Stimulated activated naive CD8-positive, alpha-beta T cell treated with anti-CD3 and anti-CD28 coated beads, Interleukin-15, Interleukin-2, amounts not matched to agents 100 ng/mL and 50 ng/mL, for 24 hours (primary cell): ENCODE results near the gene FAM184A.

Experiments
- H3K27ac Mint-ChIP-seq: one replicate; pipeline ENCODE4 v1.8.0; 2021; ENCODE audit warnings: mild to moderate bottlenecking, mixed read lengths
- H3K27me3 Mint-ChIP-seq: one replicate; pipeline ENCODE4 v1.8.0; 2021; ENCODE audit warnings: mixed read lengths
- H3K36me3 Mint-ChIP-seq: one replicate; pipeline ENCODE4 v1.8.0; 2021; ENCODE audit warnings: low read depth, mixed read lengths
- H3K4me1 Mint-ChIP-seq: one replicate; pipeline ENCODE4 v1.8.0; 2021; ENCODE audit warnings: low read depth, mixed read lengths
- H3K4me3 Mint-ChIP-seq: one replicate; pipeline ENCODE4 v1.8.0; 2021; ENCODE audit warnings: mild to moderate bottlenecking, mixed read lengths
- H3K9me3 Mint-ChIP-seq: one replicate; pipeline ENCODE4 v1.8.0; 2021; ENCODE audit warnings: mixed read lengths

FAM184A gene

GRCh38 chr6:119076173-119076572 is 2.3 kb downstream of the FAM184A start:
- Mint-ChIP-seq H3K9me3 (no peaks in the 10 kb centered on the region), H3K27ac (peak overlapping the region; percentile 88), H3K4me1 (peaks cover 41% of the 10 kb centered on the region), H3K36me3 (no peaks in the 10 kb centered on the region), H3K4me3 (peak overlapping the region; percentile 83), H3K27me3 (peaks cover 26% of the 10 kb centered on the region)

DNA sequence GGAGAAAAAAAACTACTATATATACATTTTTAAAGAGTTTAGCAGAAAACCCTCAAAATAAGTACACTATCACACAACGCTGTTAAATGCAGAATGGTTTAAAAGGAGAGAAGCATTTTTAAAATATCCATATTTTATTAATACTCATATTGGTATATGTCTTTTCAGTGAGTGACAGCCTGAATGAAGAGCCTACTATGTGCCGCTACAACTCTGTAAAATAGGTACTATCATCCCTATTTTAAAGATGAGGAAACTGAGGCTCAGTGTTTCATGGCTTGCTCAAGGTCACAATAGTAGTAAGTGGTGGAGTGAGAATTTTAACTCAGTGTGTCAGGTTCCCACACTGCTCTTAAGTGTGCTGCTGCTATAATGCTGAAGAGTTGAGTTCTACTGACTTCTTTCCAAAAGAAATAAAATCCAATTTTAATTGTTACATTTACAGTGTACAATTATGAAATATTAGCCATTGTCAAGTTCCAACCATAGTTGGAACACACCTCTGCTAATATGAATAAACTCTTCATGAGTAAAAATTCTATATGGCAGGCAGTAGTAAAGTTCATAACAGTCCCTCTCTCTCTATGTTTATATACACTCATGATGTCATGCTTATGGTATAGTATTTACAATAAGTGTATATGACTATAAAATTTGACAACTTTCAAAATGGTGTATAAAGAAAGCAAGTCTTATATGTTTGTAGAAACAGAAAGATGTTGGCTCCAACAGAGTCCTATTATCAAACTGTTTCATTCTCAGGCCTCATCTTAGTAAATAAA is 3.1 kb downstream of the FAM184A start:
- no peaks in the 10 kb centered on the region for H3K9me3 Mint-ChIP-seq
- H3K27ac Mint-ChIP-seq = no peak overlapping the region
- no peaks in the 10 kb centered on the region for H3K36me3 Mint-ChIP-seq
- peaks cover 41% of the 10 kb centered on the region for H3K4me1 Mint-ChIP-seq
- peaks cover 26% of the 10 kb centered on the region for H3K27me3 Mint-ChIP-seq
- H3K4me3 Mint-ChIP-seq = no peak overlapping the region

- Mint-ChIP-seq H3K4me3 (no peak overlapping the region), H3K27me3 (peaks cover 11% of the 10 kb centered on the region), H3K36me3 (no peaks in the 10 kb centered on the region), H3K4me1 (peaks cover 30% of the 10 kb centered on the region), H3K9me3 (no peaks in the 10 kb centered on the region), H3K27ac (no peak overlapping the region)
Observed at GRCh38 chr6:119073307-119074051, 5.0 kb downstream of the FAM184A start.

DNA sequence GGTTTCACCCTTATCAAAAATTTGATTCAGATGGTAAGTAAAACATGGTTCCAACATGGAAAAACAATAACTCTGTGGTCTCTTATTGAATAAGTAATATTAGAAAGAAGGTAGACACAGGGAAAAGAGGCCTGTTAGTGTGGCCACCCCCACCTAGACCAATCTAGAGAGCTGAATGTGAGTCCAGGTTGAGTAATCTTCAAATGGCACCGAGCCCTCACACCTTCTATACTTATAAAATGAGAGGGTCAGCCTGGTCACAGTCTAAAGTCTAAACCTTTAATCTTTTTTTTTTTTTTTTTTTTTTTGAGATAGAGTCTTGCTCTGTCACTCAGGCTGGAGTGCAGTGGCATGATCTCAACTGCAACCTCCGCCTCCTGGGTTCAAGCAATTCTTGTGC is 6.9 kb downstream of the FAM184A start:
- Mint-ChIP-seq H3K27me3 (peaks cover under 1% of the 10 kb centered on the region), H3K4me1 (peaks cover 18% of the 10 kb centered on the region), H3K27ac (no peak overlapping the region), H3K36me3 (no peaks in the 10 kb centered on the region), H3K9me3 (no peaks in the 10 kb centered on the region), H3K4me3 (no peak overlapping the region)

DNA sequence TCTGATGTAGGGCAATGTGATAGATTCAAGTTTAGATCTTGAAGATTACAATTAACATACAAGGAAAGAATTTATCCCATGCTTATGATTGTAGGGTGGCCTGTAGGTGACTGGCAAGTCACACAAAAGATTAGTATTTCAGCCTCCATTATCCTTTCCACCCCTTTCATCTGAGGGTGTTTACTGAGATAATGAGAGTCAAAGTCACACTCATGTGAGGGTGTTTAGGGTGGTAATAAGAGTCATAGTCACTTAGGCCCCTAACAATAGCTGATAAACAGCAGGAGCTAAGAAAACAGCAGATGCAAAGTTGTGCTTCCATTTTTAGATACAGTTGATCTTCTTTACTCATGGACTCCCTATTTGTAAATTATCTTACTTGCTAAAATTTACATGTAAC is 11.4 kb downstream of the FAM184A start:
- Mint-ChIP-seq H3K36me3 (no peaks in the 10 kb centered on the region), H3K27ac (no peak overlapping the region), H3K4me1 (no peaks in the 10 kb centered on the region), H3K4me3 (no peak overlapping the region), H3K27me3 (no peaks in the 10 kb centered on the region), H3K9me3 (no peaks in the 10 kb centered on the region)

- no peak overlapping the region for H3K4me3 Mint-ChIP-seq
- H3K27me3 Mint-ChIP-seq = no peaks in the 10 kb centered on the region
- H3K36me3 Mint-ChIP-seq = no peaks in the 10 kb centered on the region
- H3K4me1 Mint-ChIP-seq = no peaks in the 10 kb centered on the region
- no peak overlapping the region for H3K27ac Mint-ChIP-seq
- no peaks in the 10 kb centered on the region for H3K9me3 Mint-ChIP-seq
Observed at GRCh38 chr6:119066517-119066916, 11.9 kb downstream of the FAM184A start.

GRCh38 chr6:119065955-119066354 is 12.5 kb downstream of the FAM184A start:
- Mint-ChIP-seq H3K27me3 (no peaks in the 10 kb centered on the region), H3K36me3 (no peaks in the 10 kb centered on the region), H3K4me1 (no peaks in the 10 kb centered on the region), H3K9me3 (no peaks in the 10 kb centered on the region), H3K4me3 (no peak overlapping the region), H3K27ac (no peak overlapping the region)

GRCh38 chr6:119065382-119065781 is 13.1 kb downstream of the FAM184A start:
- Mint-ChIP-seq H3K9me3 (no peaks in the 10 kb centered on the region), H3K4me1 (no peaks in the 10 kb centered on the region), H3K27me3 (no peaks in the 10 kb centered on the region), H3K36me3 (no peaks in the 10 kb centered on the region), H3K4me3 (no peak overlapping the region), H3K27ac (no peak overlapping the region)

DNA sequence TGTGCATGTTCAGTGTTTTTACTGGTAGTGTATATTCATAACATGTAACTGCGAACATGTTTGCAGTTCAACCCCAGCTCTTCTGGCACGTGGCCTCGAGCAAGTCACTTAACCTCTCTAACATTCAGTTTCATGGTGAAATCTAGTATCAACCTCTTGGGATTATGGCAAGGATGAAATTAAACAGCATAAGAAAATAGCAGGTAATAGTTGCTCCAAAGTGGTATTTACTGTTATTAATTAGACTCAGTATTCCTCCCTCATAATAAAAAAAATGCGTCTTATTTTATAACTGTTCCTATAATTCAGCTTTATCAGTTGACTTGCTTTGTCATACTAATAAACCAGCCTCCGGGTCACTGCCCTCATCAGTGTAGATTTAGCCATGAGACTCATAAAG is 15.0 kb downstream of the FAM184A start:
- no peaks in the 10 kb centered on the region for H3K4me1 Mint-ChIP-seq
- no peak overlapping the region for H3K4me3 Mint-ChIP-seq
- H3K36me3 Mint-ChIP-seq = no peaks in the 10 kb centered on the region
- H3K9me3 Mint-ChIP-seq = no peaks in the 10 kb centered on the region
- H3K27ac Mint-ChIP-seq = no peak overlapping the region
- no peaks in the 10 kb centered on the region for H3K27me3 Mint-ChIP-seq

DNA sequence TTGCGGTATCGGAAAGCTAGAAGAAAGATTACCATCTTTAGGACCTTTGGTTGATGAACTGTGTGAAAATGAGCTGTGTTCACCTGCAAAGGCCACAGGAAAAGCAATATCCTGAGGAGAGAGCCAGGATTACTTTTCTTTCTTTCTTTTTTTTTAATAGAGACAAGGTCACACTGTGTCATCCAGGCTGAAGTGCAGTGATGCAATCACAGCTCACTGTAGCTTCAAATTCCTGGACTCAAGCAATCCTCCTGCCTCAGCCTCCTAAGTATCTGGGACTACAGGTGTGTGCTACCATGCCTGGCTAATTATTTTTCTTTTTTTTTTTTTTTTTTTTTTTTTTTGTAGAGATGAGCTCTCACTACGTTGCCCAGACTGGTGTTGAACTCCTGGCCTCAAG is 17.2 kb downstream of the FAM184A start:
- H3K9me3 Mint-ChIP-seq = no peaks in the 10 kb centered on the region
- no peak overlapping the region for H3K4me3 Mint-ChIP-seq
- H3K27me3 Mint-ChIP-seq = no peaks in the 10 kb centered on the region
- no peaks in the 10 kb centered on the region for H3K36me3 Mint-ChIP-seq
- H3K27ac Mint-ChIP-seq = no peak overlapping the region
- H3K4me1 Mint-ChIP-seq = no peaks in the 10 kb centered on the region

- no peaks in the 10 kb centered on the region for H3K36me3 Mint-ChIP-seq
- no peaks in the 10 kb centered on the region for H3K9me3 Mint-ChIP-seq
- no peak overlapping the region for H3K4me3 Mint-ChIP-seq
- H3K27ac Mint-ChIP-seq = no peak overlapping the region
- no peaks in the 10 kb centered on the region for H3K27me3 Mint-ChIP-seq
- H3K4me1 Mint-ChIP-seq = no peaks in the 10 kb centered on the region
Observed at GRCh38 chr6:119060255-119060907, 18.1 kb downstream of the FAM184A start.

DNA sequence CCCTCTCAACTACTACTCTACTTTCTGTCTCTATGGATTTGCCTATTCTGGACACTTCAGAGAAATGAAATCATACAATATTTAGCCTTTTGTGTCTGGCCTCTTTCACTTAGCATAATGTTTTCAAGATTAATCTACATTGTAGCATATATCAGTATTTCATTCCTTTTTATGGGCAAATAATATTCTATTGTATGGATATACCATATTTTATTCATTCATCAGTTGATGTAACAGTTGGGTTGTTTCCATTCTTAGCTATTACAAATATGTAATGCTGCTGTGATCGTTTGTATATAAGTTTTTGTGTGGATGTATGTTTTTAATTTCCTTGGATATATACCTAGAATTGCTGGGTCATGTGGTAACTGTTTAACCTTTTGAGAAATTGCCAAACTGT is 23.4 kb downstream of the FAM184A start:
- H3K36me3 Mint-ChIP-seq = no peaks in the 10 kb centered on the region
- H3K27me3 Mint-ChIP-seq = no peaks in the 10 kb centered on the region
- no peak overlapping the region for H3K27ac Mint-ChIP-seq
- H3K4me3 Mint-ChIP-seq = no peak overlapping the region
- no peaks in the 10 kb centered on the region for H3K9me3 Mint-ChIP-seq
- H3K4me1 Mint-ChIP-seq = peaks cover 11% of the 10 kb centered on the region

DNA sequence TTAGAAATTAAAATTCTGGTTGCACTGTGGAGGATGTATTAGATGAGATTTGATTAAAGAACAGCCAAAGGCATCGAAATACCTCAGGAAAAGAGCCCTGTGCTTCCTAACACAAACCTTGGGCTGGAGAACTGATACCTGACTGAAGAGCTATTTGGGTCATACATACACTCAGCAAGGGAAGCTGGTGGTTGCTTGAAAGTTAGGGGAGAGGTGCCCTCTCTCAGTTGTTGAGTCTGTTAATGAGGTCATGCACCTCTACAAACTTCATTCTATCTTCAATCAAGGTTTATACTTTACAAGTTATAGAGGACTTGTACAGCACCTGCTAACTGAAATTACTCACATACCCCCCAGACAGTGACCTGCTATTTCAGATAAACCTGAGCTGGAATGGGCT is 25.5 kb downstream of the FAM184A start:
- Mint-ChIP-seq H3K9me3 (no peaks in the 10 kb centered on the region), H3K4me1 (peaks cover 11% of the 10 kb centered on the region), H3K27ac (no peak overlapping the region), H3K27me3 (no peaks in the 10 kb centered on the region), H3K4me3 (no peak overlapping the region), H3K36me3 (no peaks in the 10 kb centered on the region)

- Mint-ChIP-seq H3K36me3 (no peaks in the 10 kb centered on the region), H3K27me3 (no peaks in the 10 kb centered on the region), H3K27ac (no peak overlapping the region), H3K4me1 (peaks cover 11% of the 10 kb centered on the region), H3K4me3 (no peak overlapping the region), H3K9me3 (no peaks in the 10 kb centered on the region)
Observed at GRCh38 chr6:119052292-119052889, 26.1 kb downstream of the FAM184A start.

DNA sequence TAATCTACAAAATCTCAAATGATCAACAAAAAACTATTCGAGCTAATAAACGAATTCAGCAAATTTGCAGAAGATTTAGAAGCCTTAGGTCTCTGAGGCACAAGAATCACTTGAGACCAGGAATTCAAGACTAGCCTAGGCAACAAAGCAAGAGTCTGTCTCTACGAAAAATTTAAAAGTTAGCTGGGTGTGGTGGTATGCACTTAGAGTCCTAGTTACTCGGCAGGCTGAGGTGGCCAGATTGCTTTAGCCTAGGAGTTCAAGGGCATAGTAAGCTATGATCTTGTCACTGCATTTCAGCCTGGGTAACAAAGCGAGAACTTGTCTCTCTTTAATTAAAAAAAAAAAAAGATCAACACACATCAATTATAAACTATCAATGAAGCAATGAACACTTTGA is 34.2 kb downstream of the FAM184A start:
- Mint-ChIP-seq H3K4me3 (no peak overlapping the region), H3K36me3 (no peaks in the 10 kb centered on the region), H3K27ac (no peak overlapping the region), H3K27me3 (no peaks in the 10 kb centered on the region), H3K9me3 (no peaks in the 10 kb centered on the region), H3K4me1 (no peaks in the 10 kb centered on the region)
